ACC112 (cell line): ENCODE measurements around the gene DYTN.

Experiments used
- H2AFZ ChIP-seq: fragments of 200-600 bp; sonication (generic); one replicate; pipeline ENCODE4 v1.6.0; 2017; ENCODE audit warnings: antibody characterized with exemption, low read length; ENCODE audit not compliant: unreplicated experiment
- H3K27ac ChIP-seq: fragments of 200-600 bp; sonication (generic); 2 replicates; pipeline ENCODE4 v1.5.1; 2014; ENCODE audit warnings: low read depth, mild to moderate bottlenecking, antibody characterized with exemption, low read length, moderate library complexity
- H3K27me3 ChIP-seq: fragments of 200-600 bp; sonication (generic); 2 replicates; pipeline ENCODE4 v1.6.1; 2014; ENCODE audit warnings: mild to moderate bottlenecking, antibody characterized with exemption, low read length, moderate library complexity, mixed read lengths; ENCODE audit not compliant: insufficient read depth
- H3K36me3 ChIP-seq: fragments of 200-600 bp; sonication (generic); 2 replicates; pipeline ENCODE4 v1.6.1; 2016; ENCODE audit warnings: mild to moderate bottlenecking, antibody characterized with exemption, low read length, moderate library complexity, mixed read lengths; ENCODE audit not compliant: insufficient read depth
- H3K4me1 ChIP-seq: fragments of 200-600 bp; sonication (generic); one replicate; pipeline ENCODE4 v1.6.1; 2016; ENCODE audit warnings: low read length, mixed read lengths; ENCODE audit not compliant: insufficient read depth, unreplicated experiment, control insufficient read depth
- H3K4me3 ChIP-seq: fragments of 200-600 bp; sonication (generic); 2 replicates; pipeline ENCODE4 v1.5.1; 2014; ENCODE audit warnings: mild to moderate bottlenecking, low read depth, low read length
- H3K79me2 ChIP-seq: fragments of 200-600 bp; sonication (generic); one replicate; pipeline ENCODE4 v1.6.0; 2016; ENCODE audit warnings: low read length; ENCODE audit not compliant: control insufficient read depth, unreplicated experiment, insufficient read depth

The DYTN gene

GRCh38 chr2:206615417-206616089 is 102.6 kb downstream of the DYTN start:
- Histone ChIP-seq H2AFZ (no peak overlapping the region), H3K4me1 (no peaks in the 10 kb centered on the region), H3K27me3 (no peaks in the 10 kb centered on the region), H3K4me3 (no peak overlapping the region), H3K36me3 (no peaks in the 10 kb centered on the region), H3K79me2 (no peaks in the 10 kb centered on the region), H3K27ac (no peak overlapping the region)

DNA sequence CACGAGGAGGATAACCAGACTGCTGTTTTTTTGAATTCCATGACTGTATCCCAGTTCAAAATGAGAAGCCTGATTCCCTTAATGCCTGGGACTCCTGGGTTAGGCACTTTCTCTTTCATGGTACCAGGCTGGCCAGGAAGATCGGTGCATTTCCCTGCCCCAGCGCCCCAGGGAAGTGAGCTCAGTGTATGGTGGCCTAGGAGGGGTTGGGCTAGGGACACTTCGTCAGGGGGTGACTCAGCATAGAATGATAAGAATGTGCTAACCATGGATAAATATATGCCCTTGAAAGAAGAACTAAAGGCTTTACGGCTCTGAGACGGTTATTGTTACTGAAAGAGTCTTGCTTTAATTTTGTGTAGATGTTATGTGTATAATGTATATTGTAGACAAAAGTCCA is 103.4 kb downstream of the DYTN start:
- Histone ChIP-seq H3K4me3 (no peak overlapping the region), H2AFZ (no peak overlapping the region), H3K4me1 (no peaks in the 10 kb centered on the region), H3K36me3 (no peaks in the 10 kb centered on the region), H3K27me3 (no peaks in the 10 kb centered on the region), H3K79me2 (no peaks in the 10 kb centered on the region), H3K27ac (no peak overlapping the region)

DNA sequence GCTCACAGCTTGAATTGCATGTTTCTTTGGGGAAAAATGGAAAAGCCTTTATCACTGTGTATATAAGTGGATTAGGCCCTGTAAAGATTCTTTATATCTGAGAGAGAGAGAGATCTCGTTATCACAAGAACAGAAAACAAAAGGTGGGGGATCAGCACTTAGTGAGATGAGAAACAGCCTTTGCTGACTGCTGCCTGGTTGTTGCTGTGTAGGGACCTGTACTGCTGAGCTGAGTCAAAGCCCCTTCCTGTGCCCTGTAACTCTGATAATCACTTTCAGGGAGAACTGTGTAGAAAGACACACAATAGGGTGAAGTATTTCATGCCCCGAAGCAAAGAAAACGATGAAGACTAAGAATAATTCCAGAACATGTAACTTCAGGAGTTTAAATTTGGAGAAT is 106.5 kb downstream of the DYTN start:
- no peak overlapping the region for H3K4me3 ChIP-seq
- H3K79me2 ChIP-seq: no peaks in the 10 kb centered on the region
- H3K27ac ChIP-seq: no peak overlapping the region
- no peaks in the 10 kb centered on the region for H3K27me3 ChIP-seq
- no peak overlapping the region for H2AFZ ChIP-seq
- no peaks in the 10 kb centered on the region for H3K4me1 ChIP-seq
- no peaks in the 10 kb centered on the region for H3K36me3 ChIP-seq

DNA sequence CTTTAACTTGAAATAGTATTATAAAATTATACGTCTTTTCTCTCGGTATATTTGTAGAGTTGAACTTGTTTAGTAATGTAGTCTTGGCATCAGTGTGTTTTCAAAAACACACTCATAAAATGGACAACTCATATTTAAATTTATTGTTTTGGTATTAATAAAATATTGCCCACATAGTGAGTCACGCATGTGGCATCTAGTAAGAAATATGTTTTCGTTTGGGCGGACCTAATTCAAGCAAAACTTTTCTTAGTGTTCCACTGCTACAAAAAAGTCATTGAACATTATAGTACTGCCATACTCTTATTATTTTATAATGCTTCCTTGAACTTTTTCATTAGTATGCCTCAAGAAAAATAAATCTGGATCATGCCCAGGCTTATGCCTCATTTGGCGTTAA is 107.0 kb downstream of the DYTN start:
- no peak overlapping the region for H2AFZ ChIP-seq
- no peaks in the 10 kb centered on the region for H3K27me3 ChIP-seq
- H3K27ac ChIP-seq: no peak overlapping the region
- no peaks in the 10 kb centered on the region for H3K36me3 ChIP-seq
- H3K79me2 ChIP-seq: no peaks in the 10 kb centered on the region
- no peaks in the 10 kb centered on the region for H3K4me1 ChIP-seq
- H3K4me3 ChIP-seq: no peak overlapping the region

GRCh38 chr2:206610451-206610850 is 107.7 kb downstream of the DYTN start:
- no peaks in the 10 kb centered on the region for H3K36me3 ChIP-seq
- no peak overlapping the region for H2AFZ ChIP-seq
- no peaks in the 10 kb centered on the region for H3K27me3 ChIP-seq
- no peak overlapping the region for H3K27ac ChIP-seq
- H3K4me3 ChIP-seq: no peak overlapping the region
- H3K4me1 ChIP-seq: no peaks in the 10 kb centered on the region
- no peaks in the 10 kb centered on the region for H3K79me2 ChIP-seq

- Histone ChIP-seq H3K27ac (no peak overlapping the region), H3K4me3 (no peak overlapping the region), H3K4me1 (no peaks in the 10 kb centered on the region), H3K36me3 (no peaks in the 10 kb centered on the region), H3K79me2 (no peaks in the 10 kb centered on the region), H2AFZ (no peak overlapping the region), H3K27me3 (no peaks in the 10 kb centered on the region)
Observed at GRCh38 chr2:206603243-206603642, 115.0 kb downstream of the DYTN start.
